K562 (cell line): ENCODE results near the gene XIRP1.

Source experiments
- STAT5B ChIP-seq: fragments of 250-450 bp; sonication (Bioruptor Pico); IDR thresholded peaks from 2 replicates; pipeline ENCODE4 v1.8.0; 2021; ENCODE audit warnings: mild to moderate bottlenecking, inconsistent platforms
- TF ChIP-seq, protein P1 (sequence below), 3 experiments: IDR thresholded peaks in 2 of 3; conservative IDR thresholded peaks in 1 of 3; 2 replicates each; pipeline ENCODE4 v1.5.1; 2011 to 2012; ENCODE audit warnings: low read length in 3 of 3, mild to moderate bottlenecking in 3 of 3, control low read depth in 2 of 3, improper control_type of control experiment in 1 of 3, inconsistent platforms in 1 of 3, low read depth in 1 of 3, mixed read lengths in 1 of 3, moderate library complexity in 1 of 3; ENCODE audit not compliant: insufficient read depth in 2 of 3

DNA sequence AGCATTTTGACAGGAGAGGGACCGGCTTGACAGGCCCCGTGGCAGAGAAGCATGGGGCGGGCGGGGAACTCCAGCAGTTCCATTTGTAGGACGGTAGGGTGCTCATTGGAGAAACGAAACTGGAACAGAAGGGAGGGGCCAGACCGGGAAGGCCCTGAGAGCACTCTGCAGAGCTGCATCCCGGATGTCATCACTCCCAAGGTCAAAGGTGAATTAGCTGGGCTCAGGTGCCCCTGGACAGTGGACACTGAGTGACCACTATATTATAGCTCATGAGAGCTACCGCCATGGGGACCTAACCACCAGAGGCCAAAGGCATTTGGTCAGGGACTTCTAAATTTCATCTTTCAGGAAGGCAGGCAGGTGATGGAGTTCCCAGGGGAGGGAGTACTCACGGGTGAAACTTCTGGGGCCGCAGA is 46.3 kb downstream of the XIRP1 start:
- TF ChIP-seq STAT5B (CRISPR knock-in tag): no peak
- TF ChIP-seq, protein P1, sequence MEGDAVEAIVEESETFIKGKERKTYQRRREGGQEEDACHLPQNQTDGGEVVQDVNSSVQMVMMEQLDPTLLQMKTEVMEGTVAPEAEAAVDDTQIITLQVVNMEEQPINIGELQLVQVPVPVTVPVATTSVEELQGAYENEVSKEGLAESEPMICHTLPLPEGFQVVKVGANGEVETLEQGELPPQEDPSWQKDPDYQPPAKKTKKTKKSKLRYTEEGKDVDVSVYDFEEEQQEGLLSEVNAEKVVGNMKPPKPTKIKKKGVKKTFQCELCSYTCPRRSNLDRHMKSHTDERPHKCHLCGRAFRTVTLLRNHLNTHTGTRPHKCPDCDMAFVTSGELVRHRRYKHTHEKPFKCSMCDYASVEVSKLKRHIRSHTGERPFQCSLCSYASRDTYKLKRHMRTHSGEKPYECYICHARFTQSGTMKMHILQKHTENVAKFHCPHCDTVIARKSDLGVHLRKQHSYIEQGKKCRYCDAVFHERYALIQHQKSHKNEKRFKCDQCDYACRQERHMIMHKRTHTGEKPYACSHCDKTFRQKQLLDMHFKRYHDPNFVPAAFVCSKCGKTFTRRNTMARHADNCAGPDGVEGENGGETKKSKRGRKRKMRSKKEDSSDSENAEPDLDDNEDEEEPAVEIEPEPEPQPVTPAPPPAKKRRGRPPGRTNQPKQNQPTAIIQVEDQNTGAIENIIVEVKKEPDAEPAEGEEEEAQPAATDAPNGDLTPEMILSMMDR (IDR thresholded peaks at IDR 0.05 in 2 of 3, conservative IDR thresholded peaks at IDR 0.05 in 1 of 3; ENCODE audit: insufficient read depth in 2 of 3, low read depth in 1 of 3, low read length in 3 of 3): no peak
